H1 (cell line): Measurements from ENCODE around the gene ACAP2. TPM values are rescaled to one million over a fixed set of nuclear protein-coding genes. Genes with fewer than 3 reads are reported as not detected.
A peak's percentile ranks its signal among the peaks of the same experiment; 100 is the strongest.

ENCODE experiments used
- CTCF ChIA-PET: fragments of 300-600 bp; sonication (Branson Sonifier 250); formaldehyde crosslinking; loops from one replicate; lab custom pipeline; 2021; ENCODE audit not compliant: partially characterized antibody; lab: Charles Lee
- POLR2A ChIA-PET: fragments of 300-600 bp; sonication (Branson Sonifier 250); formaldehyde crosslinking; loops from one replicate; lab custom pipeline; 2021; ENCODE audit warnings: inconsistent platforms; ENCODE audit not compliant: partially characterized antibody; lab: Charles Lee
- DNase-seq, 2 experiments: peaks; one replicate each; pipeline versions ENCODE4 v3.0.0 to v3.0.0-alpha.2; 2010 to 2022; ENCODE audit warnings: low spot score in 2 of 2, low read depth in 1 of 2, mixed read lengths in 1 of 2
- FAIRE-seq: peaks from 2 replicates; lab custom pipeline; 2011; peaks lifted over from hg19 to GRCh38; lab: Jason Lieb, UNC
- H2AFZ ChIP-seq: 2 replicates; pipeline ENCODE4 v1.8.1; 2012; ENCODE audit warnings: low read length, inconsistent platforms
- H2AK5ac ChIP-seq: 2 replicates; pipeline ENCODE4 v1.6.1; 2013; ENCODE audit warnings: low read depth, low read length
- H2BK120ac ChIP-seq: replicated peaks from 2 replicates; pipeline ENCODE3; 2013; ENCODE audit warnings: low read depth, low read length, inconsistent platforms
- H2BK12ac ChIP-seq: 2 replicates; pipeline ENCODE4 v1.6.1; 2013; ENCODE audit warnings: low read depth, low read length
- H2BK15ac ChIP-seq: 2 replicates; pipeline ENCODE4 v1.6.1; 2013; ENCODE audit warnings: low read length
- H2BK20ac ChIP-seq: 2 replicates; pipeline ENCODE4 v1.6.1; 2013; ENCODE audit warnings: low read length
- H2BK5ac ChIP-seq: 2 replicates; pipeline ENCODE4 v1.6.1; 2013; ENCODE audit warnings: low read depth, low read length
- H3K14ac ChIP-seq: 2 replicates; pipeline ENCODE4 v1.6.1; 2013; ENCODE audit warnings: inconsistent platforms; ENCODE audit not compliant: insufficient read length
- H3K18ac ChIP-seq: 2 replicates; pipeline ENCODE4 v1.6.1; 2013; ENCODE audit warnings: low read length; ENCODE audit errors: extremely low read depth
- H3K23ac ChIP-seq: 2 replicates; pipeline ENCODE4 v1.6.1; 2013; ENCODE audit warnings: inconsistent platforms; ENCODE audit not compliant: insufficient read length
- H3K23me2 ChIP-seq: 2 replicates; pipeline ENCODE4 v1.6.1; 2013; ENCODE audit warnings: low read depth, low read length
- H3K27ac ChIP-seq: 2 replicates; pipeline ENCODE4 v1.6.1; 2011; ENCODE audit warnings: low read depth, low read length, inconsistent platforms
- H3K27me3 ChIP-seq, 4 experiments: replicated peaks in 1 of 4; 1 replicate in 1 of 4; 2 replicates in 3 of 4; pipeline versions ENCODE4 v1.6.1 to v1.8.1; 2011 to 2013; ENCODE audit warnings: low read length in 3 of 4, mild to moderate bottlenecking in 3 of 4, inconsistent platforms in 2 of 4, mixed read lengths in 2 of 4, moderate library complexity in 1 of 4; ENCODE audit not compliant: control insufficient read depth in 3 of 4, insufficient read depth in 3 of 4; ENCODE audit errors: extremely low read depth in 1 of 4
- H3K36me3 ChIP-seq, 4 experiments: 2 replicates each; pipeline versions ENCODE4 v1.6.1 to v1.8.1; 2011 to 2013; ENCODE audit warnings: mild to moderate bottlenecking in 4 of 4, low read length in 3 of 4, moderate library complexity in 2 of 4, control low read depth in 1 of 4, inconsistent platforms in 1 of 4; ENCODE audit not compliant: insufficient read depth in 4 of 4, control insufficient read depth in 2 of 4
- H3K4ac ChIP-seq: replicated peaks from 2 replicates; pipeline ENCODE3; 2013; ENCODE audit warnings: low read length, low read depth, mixed read lengths, inconsistent platforms; ENCODE audit not compliant: insufficient read length
- H3K4me1 ChIP-seq, 4 experiments: replicated peaks in 1 of 4; 1 replicate in 1 of 4; 2 replicates in 3 of 4; pipeline versions ENCODE4 v1.6.1 to v1.8.1; 2011 to 2013; ENCODE audit warnings: low read length in 3 of 4, inconsistent platforms in 2 of 4, mixed read lengths in 1 of 4; ENCODE audit not compliant: insufficient read depth in 4 of 4, control insufficient read depth in 3 of 4
- H3K4me2 ChIP-seq, 2 experiments: 2 replicates each; pipeline versions ENCODE4 v1.6.1 to v1.8.1; 2011 to 2013; ENCODE audit warnings: low read depth in 2 of 2, low read length in 2 of 2, control low read depth in 1 of 2, inconsistent platforms in 1 of 2, mild to moderate bottlenecking in 1 of 2; ENCODE audit not compliant: insufficient read depth in 1 of 2
- H3K4me3 ChIP-seq, 4 experiments: fragments of 200-600, 300-600 bp in 1 of 4; sonication (generic), shearing (Covaris generic), sonication (Bioruptor Twin) in 1 of 4; 2 replicates each; pipeline versions ENCODE4 v1.5.1 to v1.8.1; 2011 to 2016; ENCODE audit warnings: low read length in 4 of 4, low read depth in 3 of 4, control low read depth in 2 of 4, inconsistent platforms in 2 of 4, mild to moderate bottlenecking in 2 of 4, mixed read lengths in 1 of 4, moderate library complexity in 1 of 4; ENCODE audit not compliant: insufficient read depth in 2 of 4; ENCODE audit errors: extremely low read depth in 1 of 4
- H3K56ac ChIP-seq: replicated peaks from 2 replicates; pipeline ENCODE3; 2013; ENCODE audit warnings: low read depth, mild to moderate bottlenecking, mixed read lengths, low read length, inconsistent platforms; ENCODE audit not compliant: insufficient read length
- H3K79me1 ChIP-seq: 2 replicates; pipeline ENCODE4 v1.6.1; 2013; ENCODE audit warnings: low read depth, low read length, control low read depth
- H3K79me2 ChIP-seq, 2 experiments: 2 replicates each; pipeline versions ENCODE4 v1.6.1 to v1.8.1; 2012 to 2013; ENCODE audit warnings: low read length in 2 of 2, mild to moderate bottlenecking in 2 of 2, inconsistent platforms in 1 of 2; ENCODE audit not compliant: insufficient read depth in 2 of 2, control insufficient read depth in 1 of 2
- H3K9ac ChIP-seq, 4 experiments: replicated peaks in 1 of 4; 1 replicate in 1 of 4; 2 replicates in 3 of 4; pipeline versions ENCODE4 v1.6.1 to v1.8.1; 2011 to 2013; ENCODE audit warnings: low read depth in 3 of 4, low read length in 3 of 4, control low read depth in 2 of 4, mild to moderate bottlenecking in 2 of 4, moderate library complexity in 2 of 4, inconsistent platforms in 1 of 4; ENCODE audit errors: extremely low read depth in 1 of 4
- H3K9me3 ChIP-seq, 2 experiments: 2 replicates each; pipeline versions ENCODE4 v1.6.1 to v1.8.1; 2012 to 2013; ENCODE audit warnings: mild to moderate bottlenecking in 2 of 2, moderate library complexity in 2 of 2, control low read depth in 1 of 2, inconsistent platforms in 1 of 2, low read depth in 1 of 2, low read length in 1 of 2, mixed read lengths in 1 of 2; ENCODE audit not compliant: insufficient read depth in 2 of 2
- H4K20me1 ChIP-seq, 2 experiments: replicated peaks in 1 of 2; 2 replicates each; pipeline versions ENCODE3 to v1.8.1; 2011 to 2013; ENCODE audit warnings: inconsistent platforms in 2 of 2, low read length in 2 of 2, mild to moderate bottlenecking in 1 of 2; ENCODE audit not compliant: insufficient read depth in 2 of 2, control insufficient read depth in 1 of 2
- H4K5ac ChIP-seq: 2 replicates; pipeline ENCODE4 v1.6.1; 2013; ENCODE audit warnings: low read length, low read depth, mixed read lengths, inconsistent platforms; ENCODE audit not compliant: insufficient read length
- H4K8ac ChIP-seq: 2 replicates; pipeline ENCODE4 v1.8.0; 2013; ENCODE audit warnings: mild to moderate bottlenecking, moderate library complexity, low read length, inconsistent platforms; ENCODE audit not compliant: insufficient read depth; ENCODE audit errors: extremely low read depth
- H4K91ac ChIP-seq: replicated peaks from 2 replicates; pipeline ENCODE3; 2013; ENCODE audit warnings: low read length, mixed read lengths, inconsistent platforms; ENCODE audit not compliant: insufficient read length
- CTCF ChIP-seq, 3 experiments: IDR thresholded peaks; 1 replicate in 2 of 3; 2 replicates in 1 of 3; pipeline versions ENCODE4 v1.5.1 to v1.6.1; 2011; ENCODE audit warnings: low read length in 3 of 3, mild to moderate bottlenecking in 3 of 3, inconsistent platforms in 2 of 3, low read depth in 1 of 3, moderate library complexity in 1 of 3; ENCODE audit not compliant: insufficient read depth in 1 of 3; ENCODE audit errors: control extremely low read depth in 1 of 3
- TAF1 ChIP-seq: IDR thresholded peaks from 2 replicates; pipeline ENCODE4 v1.6.1; 2011; ENCODE audit warnings: mild to moderate bottlenecking, low read depth, low read length
- WGBS, 2 experiments: shearing (Covaris generic) in 1 of 2; methylation state at CpG; one replicate each; pipeline versions ENCODE4 v1.1.6 to v1.1.7; 2013 to 2015; ENCODE audit warnings: low lambda C conversion rate in 2 of 2, mixed read lengths in 2 of 2, inconsistent platforms in 1 of 2, low coverage in 1 of 2, missing lambda C conversion rate in 1 of 2; ENCODE audit not compliant: insufficient replicate concordance in 2 of 2, insufficient coverage in 1 of 2, insufficient read length in 1 of 2; ENCODE audit errors: extremely low coverage in 1 of 2, missing lambda C conversion rate in 1 of 2; 5-methylcytosine and 5-hydroxymethylcytosine counted together
- polyA plus RNA-seq, 7 experiments: library from polyadenylated mRNA; depleted of rRNA in 3 of 7; stranded (reverse) in 5 of 7; unstranded in 2 of 7; fragments of >200 nt in 5 of 7; fragments of 200-250 nt in 2 of 7; gene quantifications; 1 replicate in 5 of 7; 2 replicates in 1 of 7; 4 replicates in 1 of 7; pipeline versions ENCODE4 v1.2.1 to v1.2.3, GENCODE V29; 2011 to 2013; ENCODE audit warnings: missing spikeins in 2 of 7, mixed read lengths in 2 of 7
- total RNA-seq: library from RNA; stranded (reverse); fragmentation: NEBNext Ultra II Directional; extraction: Animal tissue kit (Norgen Biotek cat#: 25700); gene quantifications from 2 replicates; pipeline ENCODE4 v1.2.1, GENCODE V29; 2021
- TF ChIP-seq, protein P1 (sequence below): IDR thresholded peaks from 2 replicates; pipeline ENCODE4 v1.6.1; 2012; ENCODE audit warnings: inconsistent platforms

Gene ACAP2
- total and polyA plus RNA-seq, 2 of the 8 experiments (the other 6 are each of a cell fraction or from before 2014, with no cell fraction given) = 7.7 to 37.3 TPM

GRCh38 chr3:195265363-195265976 lies 177.3 kb downstream of the ACAP2 start:
- H3K9me3 ChIP-seq = no peaks in the 10 kb centered on the region
- no peaks in the 10 kb centered on the region for H3K27me3 ChIP-seq
- peaks cover 10% of the 10 kb centered on the region for H3K23me2 ChIP-seq
- H2BK12ac ChIP-seq = no peak overlapping the region
- WGBS, 2 experiments = 92% methylated on average over 11 of the region's 13 CpGs; no CpG with 5 or more reads in 1 of the 2 experiments
- H3K79me1 ChIP-seq = peaks cover 34% of the 10 kb centered on the region
- H3K4me1 ChIP-seq = peaks cover 5 to 7% (median 6%) of the 10 kb centered on the region in 4 experiments; a peak in 6 of 7 replicates
- no peak overlapping the region for H3K9ac ChIP-seq
- H3K18ac ChIP-seq = no peak overlapping the region
- ChIA-PET CTCF (interaction anchor here (0.6 to 1.8 kb wide), 8 partner anchors 12 to 733 kb away, joined by 3 to 7 read pairs (median 4); no protein-coding TSS in a partner anchor), POLR2A (no interaction called here)
- H3K27ac ChIP-seq = no peak overlapping the region
- no peak overlapping the region for H3K4me3 ChIP-seq
- H2BK5ac ChIP-seq = no peak overlapping the region
- no peak overlapping the region for H4K91ac ChIP-seq
- DNase-seq = peak in 1 of 2 experiments; percentile 47
- no peak overlapping the region for H3K23ac ChIP-seq
- H4K8ac ChIP-seq = no peak overlapping the region
- H2BK15ac ChIP-seq = no peak overlapping the region
- no peak overlapping the region for H2AFZ ChIP-seq
- H4K20me1 ChIP-seq = peaks cover 33 to 45% of the 10 kb centered on the region in 2 experiments
- TF ChIP-seq CTCF (IDR thresholded peaks at IDR 0.05; ENCODE audit: control extremely low read depth in 1 of 3, insufficient read depth in 1 of 3, low read depth in 1 of 3, low read length in 3 of 3) = peak in 2 of 3 experiments; percentile 21 to 42; a peak in 2 of 4 replicates
- TF ChIP-seq, protein P1, sequence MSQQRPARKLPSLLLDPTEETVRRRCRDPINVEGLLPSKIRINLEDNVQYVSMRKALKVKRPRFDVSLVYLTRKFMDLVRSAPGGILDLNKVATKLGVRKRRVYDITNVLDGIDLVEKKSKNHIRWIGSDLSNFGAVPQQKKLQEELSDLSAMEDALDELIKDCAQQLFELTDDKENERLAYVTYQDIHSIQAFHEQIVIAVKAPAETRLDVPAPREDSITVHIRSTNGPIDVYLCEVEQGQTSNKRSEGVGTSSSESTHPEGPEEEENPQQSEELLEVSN = no peak
- TF ChIP-seq TAF1 = no peak
- no peak overlapping the region for H2BK20ac ChIP-seq
- no peak overlapping the region for H2AK5ac ChIP-seq
- H3K4ac ChIP-seq = no peak overlapping the region
- H3K79me2 ChIP-seq = peaks cover 16 to 89% of the 10 kb centered on the region in 2 experiments
- H2BK120ac ChIP-seq = no peak overlapping the region
- H3K56ac ChIP-seq = no peak overlapping the region
- no peak overlapping the region for H3K14ac ChIP-seq
- no peak for FAIRE-seq
- H3K36me3 ChIP-seq = peaks cover 2 to 14% (median 5%) of the 10 kb centered on the region in 4 experiments; a peak in 5 of 8 replicates
- no peak overlapping the region for H4K5ac ChIP-seq
- H3K4me2 ChIP-seq = no peak overlapping the region
